Fibroblast of mammary gland (primary cell): ENCODE data around the gene EXOSC2.
A peak's percentile ranks its signal among the peaks of the same experiment; 100 is the strongest.

Experiments used
- DNase-seq: peaks from one replicate; pipeline ENCODE4 v3.0.0-alpha.2; 2010; ENCODE audit warnings: low read depth
- H3K4me3 ChIP-seq: 2 replicates; pipeline ENCODE4 v1.5.1; 2011; ENCODE audit warnings: low read depth, mild to moderate bottlenecking, low read length, moderate library complexity; ENCODE audit not compliant: control insufficient read depth
- TF ChIP-seq, protein P1 (sequence below): conservative IDR thresholded peaks from 2 replicates; pipeline ENCODE4 v1.5.1; 2011; ENCODE audit warnings: low read depth, low read length, inconsistent platforms; ENCODE audit not compliant: control insufficient read depth, insufficient read depth

Gene EXOSC2

DNA sequence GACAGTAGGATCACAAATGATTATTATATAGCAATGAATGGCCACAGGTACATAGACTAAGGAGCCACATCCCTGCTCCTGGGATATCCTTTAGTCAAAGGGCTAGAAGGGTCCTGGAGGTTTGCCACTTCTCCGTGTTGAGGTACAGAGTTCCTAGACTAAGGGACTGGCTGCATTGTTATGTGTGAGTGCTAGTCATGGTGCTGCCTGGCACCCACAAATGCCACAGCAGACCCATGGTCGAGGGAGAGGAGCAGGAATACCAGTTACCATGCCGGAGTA, 47.4 kb downstream of the EXOSC2 start:
- TF ChIP-seq, protein P1, sequence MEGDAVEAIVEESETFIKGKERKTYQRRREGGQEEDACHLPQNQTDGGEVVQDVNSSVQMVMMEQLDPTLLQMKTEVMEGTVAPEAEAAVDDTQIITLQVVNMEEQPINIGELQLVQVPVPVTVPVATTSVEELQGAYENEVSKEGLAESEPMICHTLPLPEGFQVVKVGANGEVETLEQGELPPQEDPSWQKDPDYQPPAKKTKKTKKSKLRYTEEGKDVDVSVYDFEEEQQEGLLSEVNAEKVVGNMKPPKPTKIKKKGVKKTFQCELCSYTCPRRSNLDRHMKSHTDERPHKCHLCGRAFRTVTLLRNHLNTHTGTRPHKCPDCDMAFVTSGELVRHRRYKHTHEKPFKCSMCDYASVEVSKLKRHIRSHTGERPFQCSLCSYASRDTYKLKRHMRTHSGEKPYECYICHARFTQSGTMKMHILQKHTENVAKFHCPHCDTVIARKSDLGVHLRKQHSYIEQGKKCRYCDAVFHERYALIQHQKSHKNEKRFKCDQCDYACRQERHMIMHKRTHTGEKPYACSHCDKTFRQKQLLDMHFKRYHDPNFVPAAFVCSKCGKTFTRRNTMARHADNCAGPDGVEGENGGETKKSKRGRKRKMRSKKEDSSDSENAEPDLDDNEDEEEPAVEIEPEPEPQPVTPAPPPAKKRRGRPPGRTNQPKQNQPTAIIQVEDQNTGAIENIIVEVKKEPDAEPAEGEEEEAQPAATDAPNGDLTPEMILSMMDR, result no peak
- no peak overlapping the region for H3K4me3 ChIP-seq
- no peak for DNase-seq

DNA sequence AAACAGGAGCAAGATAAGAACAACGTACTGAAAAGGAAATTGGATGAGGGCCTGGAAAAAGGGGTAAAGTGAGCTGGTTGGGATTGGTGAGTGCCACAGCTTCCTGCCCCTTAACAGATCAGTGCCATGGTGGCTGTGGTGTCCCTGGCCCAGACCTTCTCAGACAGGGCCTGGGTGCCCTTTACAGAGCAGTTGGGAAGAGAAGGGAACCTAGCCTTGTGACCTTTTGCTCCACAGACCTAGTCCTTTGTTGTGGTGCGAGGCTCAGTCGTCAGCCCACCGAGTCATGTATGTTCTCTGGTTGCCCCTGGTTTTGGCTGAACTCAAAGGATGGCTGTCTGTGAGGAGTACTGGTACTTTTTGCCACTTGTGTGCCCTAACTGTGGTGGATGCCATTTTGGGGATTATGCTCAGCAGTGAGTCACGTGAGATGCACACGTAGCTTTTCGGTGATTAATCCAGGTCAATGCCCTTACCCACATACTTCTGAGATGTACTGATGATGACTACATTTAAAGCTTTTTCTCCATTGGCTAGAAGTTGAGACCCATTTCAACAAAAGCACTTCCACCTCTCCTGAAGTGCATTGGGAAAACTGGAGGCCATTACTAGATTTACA, 48.4 kb downstream of the EXOSC2 start:
- peak; percentile 83 for DNase-seq

DNA sequence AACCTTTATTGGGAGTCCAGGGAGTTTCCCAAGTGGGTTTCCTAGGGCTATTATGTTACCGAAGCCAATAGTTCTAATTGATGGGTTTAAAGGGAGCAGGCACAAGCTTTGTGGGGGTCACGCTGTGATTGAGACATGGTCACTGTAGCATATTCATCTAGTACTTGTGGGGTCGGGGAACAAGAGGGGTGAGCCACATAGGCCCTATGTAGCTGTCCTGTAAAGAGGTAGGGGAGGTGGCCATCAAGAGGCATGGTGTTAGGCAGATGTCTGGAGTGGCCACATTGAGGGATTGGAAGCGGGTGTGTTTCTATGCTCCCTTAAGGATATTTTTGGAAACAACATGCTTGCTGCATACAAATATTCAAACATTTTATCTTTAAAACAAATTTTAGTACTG, 50.1 kb downstream of the EXOSC2 start:
- TF ChIP-seq, protein P1, result no peak
- no peak for DNase-seq
- no peak overlapping the region for H3K4me3 ChIP-seq

More for the DNA sequence above, 48.4 kb downstream of the EXOSC2 start:
- TF ChIP-seq, protein P1, result no peak
- no peak overlapping the region for H3K4me3 ChIP-seq

DNA sequence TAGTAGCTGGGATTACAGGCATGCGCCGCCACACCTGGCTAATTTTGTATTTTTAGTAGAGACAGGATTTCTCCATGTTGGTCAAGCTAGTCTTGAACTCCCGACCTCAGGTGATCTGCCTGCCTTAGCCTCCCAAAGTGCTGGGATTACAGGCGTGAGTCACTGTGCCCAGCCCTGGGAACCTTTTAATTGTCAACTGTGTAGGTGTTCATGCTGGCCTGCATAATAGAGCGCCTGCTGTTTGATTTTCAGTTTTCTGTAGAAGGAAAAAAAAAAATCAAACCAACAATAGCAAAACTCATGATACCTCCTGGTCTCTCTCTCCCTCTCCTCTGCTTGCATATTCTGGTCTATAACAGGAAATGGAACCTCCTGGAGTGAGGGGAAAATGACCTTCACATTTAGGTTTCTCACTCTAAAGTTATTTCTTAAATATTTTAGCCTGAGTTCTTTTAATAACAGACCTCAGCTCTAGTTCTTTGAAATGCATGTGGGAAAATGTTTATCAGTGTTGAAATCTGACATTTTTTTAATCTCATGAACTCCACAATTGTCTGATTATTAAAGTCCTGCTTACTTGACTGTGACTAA, 51.7 kb downstream of the EXOSC2 start:
- TF ChIP-seq, protein P1, result no peak
- DNase-seq, result no peak

DNA sequence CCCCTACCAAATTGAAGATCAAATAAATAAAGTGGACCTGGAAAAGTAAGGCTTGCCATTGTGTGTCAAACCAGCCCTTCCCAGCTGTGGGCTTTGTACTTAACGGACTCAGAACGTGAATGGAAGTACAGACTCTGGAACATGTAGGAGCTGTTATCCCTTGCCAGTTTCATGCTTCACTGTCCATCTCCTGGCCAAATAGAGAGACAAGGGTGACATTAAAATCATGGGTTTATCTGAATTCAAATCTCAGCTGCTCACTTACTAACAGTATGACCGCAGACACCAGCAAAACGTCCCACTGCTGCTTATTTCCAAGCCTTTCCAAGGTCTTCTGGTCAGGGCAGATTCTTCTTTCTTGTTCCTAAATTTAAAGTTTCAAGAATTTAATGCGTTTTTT, 52.2 kb downstream of the EXOSC2 start:
- TF ChIP-seq, protein P1, result no peak
- no peak for DNase-seq

More for the DNA sequence above, 51.7 kb downstream of the EXOSC2 start:
- no peak overlapping the region for H3K4me3 ChIP-seq

DNA sequence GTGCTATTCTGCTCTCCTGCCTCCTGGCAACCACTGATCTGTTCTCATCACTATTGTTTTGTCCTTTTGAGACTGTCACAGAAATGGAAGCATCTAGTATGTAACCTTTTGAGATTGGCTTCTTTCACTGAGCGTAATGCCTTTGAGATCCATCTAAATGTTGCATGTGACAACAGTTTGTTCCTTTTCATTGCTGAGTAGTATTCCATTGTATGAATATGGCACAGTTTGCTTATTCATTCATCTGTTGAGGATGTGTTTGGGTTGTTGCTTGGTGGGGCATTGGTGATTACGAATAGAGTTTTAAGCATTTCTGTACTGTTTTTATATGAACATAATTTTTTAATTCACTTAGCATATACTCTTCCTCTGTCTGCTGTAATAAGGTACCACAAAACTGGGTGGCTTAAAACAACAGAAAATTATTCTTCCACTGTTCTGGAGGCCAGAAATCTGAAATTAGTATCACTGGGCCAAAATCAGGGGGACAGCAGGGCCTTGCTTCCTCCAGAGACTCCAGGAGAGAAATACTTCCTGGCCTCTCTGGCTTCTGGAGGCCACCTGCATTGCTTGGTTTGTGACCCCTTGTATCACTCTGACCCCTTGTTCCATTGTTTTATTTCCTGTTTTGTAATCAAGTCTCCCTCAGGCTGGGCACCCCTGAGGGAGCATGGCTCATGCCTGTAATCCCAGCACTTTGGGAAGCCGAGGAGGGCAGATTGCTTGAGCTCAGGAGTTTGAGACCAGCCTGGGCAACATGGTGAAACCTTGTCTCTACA, 53.0 kb downstream of the EXOSC2 start:
- DNase-seq, result peak; percentile 14
- no peak overlapping the region for H3K4me3 ChIP-seq
- TF ChIP-seq, protein P1, result no peak

More for the DNA sequence above, 52.2 kb downstream of the EXOSC2 start:
- no peak overlapping the region for H3K4me3 ChIP-seq
